Stimulated activated CD4-positive, alpha-beta T cell treated with anti-CD3 and anti-CD28 coated beads, Interleukin-4, amount 100 ng/mL, for 1 hour (primary cell): ENCODE results near the gene WNT7A.
"Not testable (repeated sequence)": the region's sequence is repeated elsewhere in the genome, so short reads cannot be mapped to it uniquely, and the experiment has no call there.

Experiments
- DNase-seq: peaks from one replicate; pipeline ENCODE4 v3.0.0-alpha.2; 2020

The WNT7A gene

GRCh38 chr3:13865106-13865505, 14.8 kb downstream of the WNT7A start:
- DNase-seq = no peak

- no peak for DNase-seq
These were observed 15.8 kb downstream of the WNT7A start for GRCh38 chr3:13863965-13864595.

- DNase-seq = no peak
These were observed 16.4 kb downstream of the WNT7A start for GRCh38 chr3:13863382-13863952.

- no peak for DNase-seq
These were observed 18.4 kb downstream of the WNT7A start for GRCh38 chr3:13861461-13861860.

GRCh38 chr3:13860001-13860400, 19.9 kb downstream of the WNT7A start:
- no peak for DNase-seq

- DNase-seq = no peak
These were observed 20.9 kb downstream of the WNT7A start for GRCh38 chr3:13858768-13859520.

- DNase-seq = no peak
These were observed 22.0 kb downstream of the WNT7A start for GRCh38 chr3:13857702-13858380.

GRCh38 chr3:13856628-13857027, 23.2 kb downstream of the WNT7A start:
- not testable (repeated sequence) for DNase-seq

- DNase-seq = no peak
These were observed 23.9 kb downstream of the WNT7A start for GRCh38 chr3:13856006-13856405.

GRCh38 chr3:13854492-13854891, 25.4 kb downstream of the WNT7A start:
- DNase-seq = no peak

- DNase-seq = no peak
These were observed 25.9 kb downstream of the WNT7A start for GRCh38 chr3:13853978-13854296.

GRCh38 chr3:13853256-13853977, 26.5 kb downstream of the WNT7A start:
- DNase-seq = no peak

- DNase-seq = no peak
These were observed 27.2 kb downstream of the WNT7A start for GRCh38 chr3:13852638-13853009.

GRCh38 chr3:13851997-13852637, 27.8 kb downstream of the WNT7A start:
- no peak for DNase-seq

GRCh38 chr3:13851091-13851849, 28.6 kb downstream of the WNT7A start:
- DNase-seq = no peak

- DNase-seq = no peak
These were observed 29.5 kb downstream of the WNT7A start for GRCh38 chr3:13850161-13850945.

- no peak for DNase-seq
These were observed 30.9 kb downstream of the WNT7A start for GRCh38 chr3:13849018-13849417.

- no peak for DNase-seq
These were observed 32.9 kb downstream of the WNT7A start for GRCh38 chr3:13846716-13847570.

GRCh38 chr3:13846238-13846637, 33.6 kb downstream of the WNT7A start:
- DNase-seq = no peak

- no peak for DNase-seq
These were observed 34.1 kb downstream of the WNT7A start for GRCh38 chr3:13845806-13846205.
